ENCODE results near the gene GPR151.

- TF ChIP-seq MXI1 (conservative IDR thresholded peaks at IDR 0.05; ENCODE audit: poor library complexity, severe bottlenecking) (no peak), CTCF (IDR thresholded peaks at IDR 0.05; ENCODE audit: poor library complexity, severe bottlenecking) (no peak), EZH2 (IDR thresholded peaks at IDR 0.05; ENCODE audit: borderline replicate concordance, insufficient read depth, low read length, poor library complexity, severe bottlenecking) (no peak), REST (IDR thresholded peaks at IDR 0.05; ENCODE audit: borderline replicate concordance) (no peak), RAD21 (conservative IDR thresholded peaks at IDR 0.05) (no peak), POLR2AphosphoS5 (IDR thresholded peaks at IDR 0.05) (no peak)
Observed at GRCh38 chr5:146475906-146476305, 40.1 kb downstream of the GPR151 start.
